HAP-1 (cell line): ENCODE data around the gene PGAP3.

ENCODE experiments used
- DNase-seq, 2 experiments: peaks; one replicate each; pipeline ENCODE4 v3.0.0-alpha.2; 2016 to 2020; ENCODE audit warnings: low spot score in 2 of 2
- H3K27me3 ChIP-seq: fragments of 250-450 bp; sonication (Bioruptor Pico); 2 replicates; pipeline ENCODE4 v1.5.1; 2020; ENCODE audit warnings: low read depth, mild to moderate bottlenecking, moderate library complexity
- H3K36me3 ChIP-seq: fragments of 250-450 bp; sonication (Bioruptor Pico); replicated peaks from 2 replicates; pipeline ENCODE4 v1.5.1; 2020; ENCODE audit warnings: mild to moderate bottlenecking
- H3K4me1 ChIP-seq: fragments of 250-450 bp; sonication (Bioruptor Pico); 2 replicates; pipeline ENCODE4 v1.5.1; 2020; ENCODE audit warnings: mild to moderate bottlenecking
- H3K4me3 ChIP-seq: fragments of 250-450 bp; sonication (Bioruptor Pico); 2 replicates; pipeline ENCODE4 v1.5.1; 2020; ENCODE audit warnings: mild to moderate bottlenecking, moderate library complexity
- H3K9me3 ChIP-seq: fragments of 250-450 bp; sonication (Bioruptor Pico); 2 replicates; pipeline ENCODE4 v1.5.1; 2020; ENCODE audit warnings: mild to moderate bottlenecking, moderate library complexity
- in situ Hi-C: fragments of 300-500 bp; cut with MboI; formaldehyde crosslinking; loops from 3 replicates; pipeline ENCODE4 v1.14.3; 2020; ENCODE audit warnings: low sequenced_read_pairs, inconsistent platforms, mixed read lengths

The PGAP3 gene

DNA sequence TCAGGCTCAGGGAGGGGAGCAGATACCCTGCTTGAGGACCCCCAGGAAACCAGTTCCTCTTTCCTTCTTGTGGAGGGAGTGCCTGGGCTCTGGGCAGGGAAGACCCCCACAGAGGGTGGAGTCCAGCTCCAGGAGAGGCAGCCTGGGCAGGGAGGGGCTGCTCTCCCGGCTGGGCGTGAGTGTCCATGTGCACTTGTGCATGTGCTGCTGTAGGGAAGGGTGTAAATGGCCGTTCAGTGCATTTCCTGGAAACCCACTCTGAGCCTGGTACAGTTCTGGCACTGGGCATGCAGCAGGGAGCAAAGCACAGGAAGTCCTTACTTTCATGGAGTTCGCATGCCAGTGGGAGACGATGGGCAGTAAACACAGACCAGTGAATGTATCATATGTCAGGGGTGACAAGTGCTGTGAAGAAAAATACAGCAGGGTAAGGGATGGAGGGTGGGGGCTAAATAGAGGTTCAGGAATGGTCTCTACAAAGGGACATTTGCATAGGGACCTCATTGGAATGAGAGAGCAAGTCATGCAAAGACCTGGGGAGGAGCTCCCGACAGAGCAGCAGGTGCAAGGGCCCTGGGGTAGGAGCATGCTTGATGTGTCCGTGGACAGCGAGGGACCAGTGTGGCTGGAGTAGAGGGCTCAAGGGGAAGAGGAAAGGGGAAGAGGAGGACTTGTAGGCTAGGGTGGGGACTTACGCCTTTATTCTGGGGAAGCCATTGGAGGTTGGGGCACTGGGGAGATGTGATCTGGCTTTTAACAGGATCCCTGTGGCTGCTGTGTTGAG lies 45.4 kb downstream of the PGAP3 start:
- Histone ChIP-seq H3K36me3 (no peaks in the 10 kb centered on the region), H3K27me3 (no peaks in the 10 kb centered on the region), H3K4me1 (peaks cover 7% of the 10 kb centered on the region), H3K9me3 (no peaks in the 10 kb centered on the region), H3K4me3 (no peak overlapping the region)
- no peak for DNase-seq
- in situ Hi-C loops: no loop called here

DNA sequence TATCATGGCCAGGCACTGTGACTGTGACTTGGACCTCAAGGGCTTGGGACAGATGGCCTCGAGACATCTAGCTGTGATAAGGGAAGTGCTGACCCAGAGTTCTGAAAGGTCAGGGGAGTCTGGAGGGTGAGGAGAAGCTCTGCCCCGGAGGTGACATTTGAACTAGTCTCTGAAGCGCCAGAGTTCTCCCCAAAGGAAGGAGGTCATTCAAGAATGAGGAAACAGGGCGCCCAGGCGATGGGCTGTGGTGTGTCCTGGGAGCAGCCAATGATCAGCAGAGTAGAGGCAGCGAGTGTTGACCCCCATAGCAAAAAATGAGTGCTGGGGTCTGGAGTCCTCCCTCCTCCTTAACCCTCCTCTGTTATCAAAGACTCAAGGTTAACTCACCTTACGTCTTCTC lies 46.0 kb downstream of the PGAP3 start:
- no peak for DNase-seq
- no peaks in the 10 kb centered on the region for H3K27me3 ChIP-seq
- peaks cover 7% of the 10 kb centered on the region for H3K4me1 ChIP-seq
- in situ Hi-C loops: no loop called here
- H3K9me3 ChIP-seq: no peaks in the 10 kb centered on the region
- no peak overlapping the region for H3K4me3 ChIP-seq
- no peaks in the 10 kb centered on the region for H3K36me3 ChIP-seq

DNA sequence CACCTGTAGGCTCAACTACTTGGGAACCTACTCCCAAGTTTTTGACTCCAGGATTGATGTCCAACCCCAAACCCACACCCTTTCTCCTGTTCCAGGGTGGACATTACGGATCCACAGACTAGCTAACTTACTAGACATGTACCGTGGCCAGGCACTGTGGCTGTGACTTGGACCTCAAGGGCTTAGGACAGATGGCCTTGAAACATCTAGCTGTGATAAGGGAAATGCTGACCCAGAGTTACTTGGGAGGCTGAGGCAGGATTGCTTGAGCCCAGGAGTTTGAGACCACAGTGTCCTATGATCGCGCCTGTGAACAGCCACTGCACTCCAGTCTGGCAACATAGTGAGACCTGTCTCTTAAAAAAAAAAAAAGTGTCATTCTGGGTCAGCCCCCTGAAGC lies 46.8 kb downstream of the PGAP3 start:
- Histone ChIP-seq H3K4me1 (peaks cover 7% of the 10 kb centered on the region), H3K9me3 (no peaks in the 10 kb centered on the region), H3K27me3 (no peaks in the 10 kb centered on the region), H3K36me3 (no peaks in the 10 kb centered on the region), H3K4me3 (no peak overlapping the region)
- in situ Hi-C loops: no loop called here
- DNase-seq: no peak

DNA sequence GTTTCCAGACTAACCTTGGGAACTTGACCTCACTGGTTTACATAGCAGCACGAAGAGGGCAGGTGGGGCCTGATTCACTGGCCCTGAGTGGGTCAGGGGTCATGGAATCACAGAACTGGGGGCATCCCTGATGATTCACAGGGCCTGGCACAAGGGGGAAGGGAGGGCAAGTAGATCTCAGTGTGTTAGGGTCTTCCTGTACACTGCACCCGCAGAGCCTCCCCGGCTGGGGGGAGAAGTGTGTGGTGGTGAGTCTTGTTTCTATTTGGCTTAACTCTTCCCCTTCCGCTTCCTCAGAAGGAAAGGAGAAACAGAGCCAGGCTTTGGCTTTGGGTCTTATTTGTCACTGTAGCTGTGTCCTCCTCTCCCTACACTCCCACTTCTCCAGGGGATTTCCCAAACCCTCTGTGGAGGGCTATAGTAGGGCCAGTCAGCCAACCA lies 47.2 kb downstream of the PGAP3 start:
- H3K36me3 ChIP-seq: no peaks in the 10 kb centered on the region
- H3K9me3 ChIP-seq: no peaks in the 10 kb centered on the region
- no peak for DNase-seq
- no peaks in the 10 kb centered on the region for H3K27me3 ChIP-seq
- H3K4me1 ChIP-seq: peaks cover 7% of the 10 kb centered on the region
- in situ Hi-C loops: no loop called here
- H3K4me3 ChIP-seq: no peak overlapping the region

DNA sequence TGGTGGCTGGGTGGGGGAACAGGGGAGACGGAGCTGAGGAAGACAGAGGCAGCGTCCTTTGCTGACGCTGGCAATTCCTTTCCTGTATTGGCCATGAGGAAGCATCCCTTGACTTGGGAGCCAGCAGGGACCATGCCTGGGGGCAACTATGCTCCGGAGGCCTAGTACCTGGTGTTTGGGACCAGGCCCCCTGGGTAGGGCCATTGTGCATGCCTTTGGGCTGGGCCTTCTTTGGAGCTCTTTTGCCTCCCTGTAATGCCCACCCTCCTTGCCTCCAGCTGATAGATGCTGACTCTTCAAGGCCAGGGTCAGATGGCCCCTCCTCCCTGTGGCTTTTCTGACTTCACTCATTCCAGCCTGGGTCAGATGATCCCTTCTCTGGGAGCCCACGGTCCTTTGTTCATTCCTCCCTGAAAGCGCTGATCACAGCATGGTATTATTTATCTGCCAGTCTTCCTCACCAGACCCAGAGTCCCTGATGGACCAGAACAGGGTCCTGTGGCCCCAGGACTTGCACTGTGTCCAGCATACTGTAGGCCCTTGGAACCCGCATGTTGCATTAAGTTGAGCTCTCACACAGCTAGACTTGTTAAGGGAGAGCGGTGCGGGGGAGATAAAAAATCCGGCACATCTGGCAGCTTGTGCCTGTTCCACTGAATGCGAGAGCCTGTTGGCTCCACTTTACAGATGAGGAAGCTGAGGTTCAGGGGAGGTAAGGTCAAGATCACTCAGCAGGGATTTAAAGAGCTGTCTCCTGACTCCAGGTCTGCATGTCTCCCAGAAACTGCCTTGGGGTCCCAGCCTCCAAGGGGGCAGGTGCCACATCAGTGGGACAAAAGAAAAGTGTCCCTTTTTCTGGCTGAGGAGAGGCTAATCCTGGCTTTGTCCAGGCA lies 48.0 kb downstream of the PGAP3 start:
- Histone ChIP-seq H3K4me3 (no peak overlapping the region), H3K4me1 (peaks cover 7% of the 10 kb centered on the region), H3K27me3 (no peaks in the 10 kb centered on the region), H3K36me3 (no peaks in the 10 kb centered on the region), H3K9me3 (no peaks in the 10 kb centered on the region)
- no peak for DNase-seq
- in situ Hi-C loops: no loop called here

DNA sequence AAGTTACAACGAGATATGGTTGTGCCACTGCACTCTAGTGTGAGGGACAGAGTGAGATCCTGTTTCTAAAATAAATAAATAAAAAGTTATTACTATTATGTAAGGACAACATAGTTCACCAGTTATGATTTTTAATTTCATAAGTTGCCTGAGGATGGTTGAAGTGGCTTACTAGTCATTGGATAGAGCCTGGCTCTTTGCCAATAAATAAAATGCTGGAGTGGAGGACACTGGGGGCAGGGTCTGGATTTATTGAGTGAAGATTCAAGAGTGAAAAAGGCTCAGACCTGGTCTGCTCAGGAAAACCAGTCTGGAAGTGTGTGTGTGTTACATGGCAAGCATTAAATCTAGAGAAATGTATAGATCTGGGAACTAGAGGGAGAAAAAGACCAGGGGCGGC lies 48.8 kb downstream of the PGAP3 start:
- in situ Hi-C loops: no loop called here
- H3K4me1 ChIP-seq: peaks cover 7% of the 10 kb centered on the region
- no peak for DNase-seq
- H3K9me3 ChIP-seq: no peaks in the 10 kb centered on the region
- H3K27me3 ChIP-seq: no peaks in the 10 kb centered on the region
- H3K36me3 ChIP-seq: no peaks in the 10 kb centered on the region
- no peak overlapping the region for H3K4me3 ChIP-seq

DNA sequence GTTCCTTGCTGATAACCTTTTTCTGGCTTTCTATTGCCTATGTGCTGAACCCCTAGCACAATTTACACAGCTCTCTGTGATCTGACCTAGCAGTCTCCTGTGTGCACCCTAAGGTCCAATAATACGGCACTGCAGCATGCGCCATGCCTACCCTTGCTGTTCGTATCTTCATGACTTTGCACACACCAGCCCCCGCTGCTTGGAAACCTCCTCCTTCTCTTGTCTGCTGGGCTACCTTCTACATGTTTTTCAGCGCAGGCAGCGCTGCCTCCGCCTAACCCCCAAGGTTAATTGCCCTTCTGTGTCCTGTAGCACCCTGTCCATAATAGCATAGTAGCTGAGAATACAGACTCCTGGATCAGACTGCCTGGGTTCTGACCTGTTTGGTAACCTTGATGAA lies 49.5 kb downstream of the PGAP3 start:
- DNase-seq: no peak
- Histone ChIP-seq H3K4me1 (peaks cover 7% of the 10 kb centered on the region), H3K36me3 (no peaks in the 10 kb centered on the region), H3K9me3 (no peaks in the 10 kb centered on the region), H3K27me3 (no peaks in the 10 kb centered on the region), H3K4me3 (peak overlapping the region; percentile 89)
- in situ Hi-C loops: no loop called here

DNA sequence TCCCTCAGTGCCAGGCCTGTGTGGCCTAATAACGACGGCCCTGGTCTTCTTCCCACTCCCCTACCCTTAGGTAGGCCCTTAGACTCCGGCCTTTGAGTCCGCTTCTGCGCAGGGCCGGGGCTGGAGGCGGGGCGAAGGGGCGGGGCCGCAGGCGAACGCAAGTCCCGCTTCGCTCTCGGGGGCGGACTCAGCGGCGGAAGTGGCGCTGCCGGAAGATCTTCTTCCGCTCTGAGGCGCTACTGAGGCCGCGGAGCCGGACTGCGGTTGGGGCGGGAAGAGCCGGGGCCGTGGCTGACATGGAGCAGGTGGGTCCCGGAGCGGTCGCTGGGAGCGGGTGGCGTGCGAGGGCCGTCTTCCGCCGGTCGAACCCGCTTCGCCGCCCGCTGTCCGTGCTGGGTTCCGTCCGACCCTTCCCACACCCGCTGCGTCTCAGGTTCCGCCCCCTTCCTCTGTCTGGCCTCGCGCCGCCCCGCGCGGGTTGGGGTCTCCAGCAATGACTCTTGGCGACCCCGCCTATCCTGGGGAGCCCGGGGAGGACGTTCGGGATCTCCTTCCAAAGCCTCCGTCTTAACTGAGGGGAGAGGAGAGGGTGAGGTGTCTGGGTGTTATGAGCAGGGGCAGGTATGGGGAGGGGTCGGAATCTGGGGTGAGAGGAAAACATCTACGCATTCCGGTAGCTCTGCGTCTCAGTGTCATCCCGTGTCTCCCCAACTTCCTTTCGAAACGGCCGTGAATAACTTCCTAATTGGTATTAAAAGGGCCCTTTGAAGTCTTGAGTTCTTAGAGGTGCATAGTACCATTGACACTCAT lies 50.7 kb downstream of the PGAP3 start, which contains the start of gene STARD3:
STARD3 (plus strand) TSS at position 218 of the 810 bp plus-strand sequence. CDS start 16,388 bp downstream, outside the sequence.
- Histone ChIP-seq H3K4me1 (peaks cover 7% of the 10 kb centered on the region), H3K4me3 (peak within 1 kb of the TSS; percentile 89), H3K27me3 (no peaks in the 10 kb centered on the region), H3K9me3 (no peaks in the 10 kb centered on the region), H3K36me3 (no peaks in the 10 kb centered on the region)
- peak; percentile 80 to 95 for DNase-seq
- in situ Hi-C loops: no loop called here

DNA sequence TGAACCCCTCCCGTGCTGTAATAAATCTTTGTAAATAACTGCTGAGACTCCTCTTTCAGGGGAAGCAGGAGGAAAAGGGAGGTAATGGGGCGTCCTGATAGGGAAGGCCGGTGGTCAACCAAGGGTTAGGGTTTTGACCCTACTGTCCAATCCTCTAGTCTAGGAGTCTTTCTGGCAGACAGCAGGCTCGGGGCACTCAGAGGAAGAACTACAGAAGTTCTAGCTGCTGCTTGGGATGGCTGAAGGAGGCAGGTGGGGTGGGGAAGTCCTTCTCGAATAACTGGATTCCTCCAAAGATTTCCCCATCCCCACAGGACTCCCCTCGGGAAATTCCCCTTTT lies 51.3 kb downstream of the PGAP3 start:
- H3K4me1 ChIP-seq: peaks cover 7% of the 10 kb centered on the region
- no peak for DNase-seq
- H3K4me3 ChIP-seq: peak overlapping the region; percentile 89
- H3K9me3 ChIP-seq: no peaks in the 10 kb centered on the region
- in situ Hi-C loops: no loop called here
- H3K36me3 ChIP-seq: no peaks in the 10 kb centered on the region
- H3K27me3 ChIP-seq: no peaks in the 10 kb centered on the region

DNA sequence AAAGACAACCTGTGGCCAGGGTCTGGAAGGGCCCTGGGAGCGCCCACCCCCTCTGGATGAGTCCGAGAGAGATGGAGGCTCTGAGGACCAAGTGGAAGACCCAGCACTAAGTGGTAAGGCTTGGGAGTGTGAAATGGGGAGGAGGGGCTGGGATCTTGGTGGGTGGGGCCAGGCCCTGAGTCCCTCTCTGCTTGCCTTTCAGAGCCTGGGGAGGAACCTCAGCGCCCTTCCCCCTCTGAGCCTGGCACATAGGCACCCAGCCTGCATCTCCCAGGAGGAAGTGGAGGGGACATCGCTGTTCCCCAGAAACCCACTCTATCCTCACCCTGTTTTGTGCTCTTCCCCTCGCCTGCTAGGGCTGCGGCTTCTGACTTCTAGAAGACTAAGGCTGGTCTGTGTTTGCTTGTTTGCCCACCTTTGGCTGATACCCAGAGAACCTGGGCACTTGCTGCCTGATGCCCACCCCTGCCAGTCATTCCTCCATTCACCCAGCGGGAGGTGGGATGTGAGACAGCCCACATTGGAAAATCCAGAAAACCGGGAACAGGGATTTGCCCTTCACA lies 52.2 kb downstream of the PGAP3 start:
- Histone ChIP-seq H3K27me3 (no peaks in the 10 kb centered on the region), H3K36me3 (no peaks in the 10 kb centered on the region), H3K9me3 (no peaks in the 10 kb centered on the region), H3K4me3 (no peak overlapping the region), H3K4me1 (peaks cover 7% of the 10 kb centered on the region)
- in situ Hi-C loops: no loop called here
- no peak for DNase-seq

DNA sequence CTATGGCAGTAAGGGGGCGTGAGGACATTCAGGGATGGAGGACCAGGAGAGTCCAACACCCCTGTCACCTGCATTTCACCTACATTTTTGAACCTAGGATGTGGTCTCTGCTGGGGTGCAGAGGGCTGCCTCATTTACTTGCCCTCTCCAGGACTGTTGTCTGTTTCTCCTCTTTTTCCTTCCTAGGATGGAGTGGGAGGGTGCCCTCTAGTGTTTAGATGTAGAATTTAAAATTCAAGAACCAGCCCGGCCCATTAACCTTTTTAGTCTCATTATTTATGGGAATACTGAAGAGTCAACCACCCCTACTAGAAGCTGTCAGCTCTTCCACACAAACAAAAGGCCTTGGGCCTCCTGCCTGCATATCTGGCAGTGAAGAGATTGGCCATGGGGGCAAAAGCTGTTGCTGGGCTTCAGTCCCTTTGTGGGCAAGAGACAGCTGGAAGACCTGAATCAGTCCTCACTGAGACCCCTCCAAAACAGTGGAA lies 53.4 kb downstream of the PGAP3 start:
- H3K27me3 ChIP-seq: peaks cover 3% of the 10 kb centered on the region; the same call in 1 of the 2 replicates
- DNase-seq: peak; percentile 35 to 61
- in situ Hi-C loops: no loop called here
- peaks cover 7% of the 10 kb centered on the region for H3K4me1 ChIP-seq
- no peaks in the 10 kb centered on the region for H3K9me3 ChIP-seq
- no peak overlapping the region for H3K4me3 ChIP-seq
- no peaks in the 10 kb centered on the region for H3K36me3 ChIP-seq

DNA sequence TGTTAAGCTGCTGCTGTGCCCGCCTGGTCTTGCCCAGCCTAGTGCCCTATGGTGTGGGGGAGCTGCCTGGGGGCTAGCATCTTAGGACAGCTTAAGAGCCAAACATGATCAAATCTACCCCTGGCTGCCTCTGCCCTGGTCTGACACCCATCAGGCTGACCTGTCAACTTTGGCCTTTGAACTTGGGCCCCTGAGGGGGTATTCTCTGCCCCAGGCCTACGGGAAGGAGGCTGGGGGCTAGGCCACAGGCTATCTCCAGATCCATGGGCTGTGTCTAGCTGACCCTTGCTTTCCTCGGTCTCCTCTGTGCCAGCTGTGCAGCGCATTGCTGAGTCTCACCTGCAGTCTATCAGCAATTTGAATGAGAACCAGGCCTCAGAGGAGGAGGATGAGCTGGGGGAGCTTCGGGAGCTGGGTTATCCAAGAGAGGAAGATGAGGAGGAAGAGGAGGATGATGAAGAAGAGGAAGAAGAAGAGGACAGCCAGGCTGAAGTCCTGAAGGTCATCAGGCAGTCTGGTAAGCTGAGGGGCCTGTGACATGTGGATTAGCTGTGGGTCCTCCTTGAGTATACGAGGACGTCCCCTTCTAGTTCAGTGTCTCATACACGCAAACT lies 54.2 kb downstream of the PGAP3 start:
- peaks cover 3% of the 10 kb centered on the region; the same call in 1 of the 2 replicates for H3K27me3 ChIP-seq
- no peaks in the 10 kb centered on the region for H3K36me3 ChIP-seq
- in situ Hi-C loops: no loop called here
- H3K4me3 ChIP-seq: no peak overlapping the region
- no peak for DNase-seq
- H3K9me3 ChIP-seq: no peaks in the 10 kb centered on the region
- H3K4me1 ChIP-seq: peaks cover 7% of the 10 kb centered on the region
